ENCODE measurements around the gene GSPT2.
"Not testable (repeated sequence)": the region's sequence is repeated elsewhere in the genome, so short reads cannot be mapped to it uniquely, and the experiment has no call there.

GSPT2 gene

DNA sequence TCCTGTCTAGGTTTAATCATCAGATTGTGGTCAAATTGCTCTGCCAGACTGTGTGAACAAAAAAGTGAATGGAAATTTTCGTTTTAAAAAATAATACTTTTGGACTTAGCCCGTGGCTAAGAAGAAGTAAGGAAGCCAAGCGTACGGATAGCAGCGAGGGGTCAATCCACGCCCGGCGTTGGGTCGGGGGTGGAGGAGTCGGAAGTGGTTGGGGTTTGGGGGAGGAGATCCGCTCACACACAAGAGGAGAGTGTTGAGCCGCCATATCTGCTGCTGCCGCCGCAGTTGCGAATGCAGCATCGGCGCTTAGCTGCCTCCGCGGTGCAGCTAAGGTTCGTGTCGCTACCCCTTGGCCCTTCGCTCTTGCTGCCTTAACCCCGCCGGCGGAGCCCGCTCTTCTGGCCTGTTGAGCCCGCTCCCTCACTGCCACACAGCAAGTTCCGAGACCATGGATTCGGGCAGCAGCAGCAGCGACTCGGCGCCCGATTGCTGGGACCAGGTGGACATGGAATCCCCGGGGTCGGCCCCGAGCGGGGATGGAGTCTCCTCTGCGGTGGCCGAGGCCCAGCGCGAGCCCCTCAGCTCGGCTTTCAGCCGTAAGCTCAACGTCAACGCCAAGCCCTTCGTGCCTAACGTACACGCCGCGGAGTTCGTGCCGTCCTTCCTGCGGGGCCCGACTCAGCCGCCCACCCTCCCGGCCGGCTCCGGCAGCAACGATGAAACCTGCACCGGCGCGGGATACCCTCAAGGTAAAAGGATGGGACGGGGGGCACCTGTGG, at the start of gene GSPT2:
TSS of gene GSPT2 (plus strand) at position 264 of the 779 bp plus-strand sequence. CDS start at position 449, 185 bp downstream.
- in situ Hi-C loops (cut with MboI; ENCODE audit: low sequenced_read_pairs) = no loop called here

DNA sequence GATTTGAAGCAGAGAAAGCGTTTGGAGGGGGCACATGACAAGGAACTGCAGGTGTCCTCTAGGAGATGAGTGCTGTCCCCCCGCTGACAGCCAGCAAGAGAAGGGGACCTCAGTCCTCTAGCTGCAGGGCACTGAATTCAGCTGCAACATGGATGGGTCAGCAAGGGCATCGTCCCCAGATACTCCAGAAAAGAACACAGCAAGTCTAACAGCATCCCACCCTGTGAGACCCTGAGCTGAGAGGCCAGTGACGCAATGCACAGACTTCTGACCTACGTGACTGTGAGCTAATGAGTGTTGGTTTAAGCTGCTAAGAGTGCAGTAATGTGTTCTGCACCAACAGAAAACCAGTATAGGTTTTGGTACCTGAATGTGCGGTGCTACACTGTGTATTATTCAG, 49.0 kb upstream of the GSPT2 start:
- in situ Hi-C loops (cut with MboI; ENCODE audit: low sequenced_read_pairs) = no loop called here

DNA sequence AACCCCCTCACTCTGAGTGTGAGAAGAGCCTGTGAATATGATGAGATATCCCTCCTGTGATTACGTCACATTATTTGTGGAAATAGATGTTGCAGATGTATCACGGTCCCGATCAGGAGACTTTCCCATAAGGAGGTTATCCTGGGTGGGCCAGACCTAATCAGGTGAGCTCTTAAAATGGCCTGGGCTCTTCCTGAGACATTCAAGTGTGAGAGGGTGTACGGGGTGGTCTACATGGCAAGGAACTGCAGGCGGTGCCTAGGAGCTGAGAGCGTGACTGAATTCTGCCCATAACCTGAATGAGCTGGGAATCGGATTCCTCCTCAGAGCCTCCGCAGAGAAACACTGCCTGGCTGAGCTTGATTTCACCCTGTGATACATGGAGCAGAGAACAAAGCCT, 45.8 kb upstream of the GSPT2 start:
- in situ Hi-C loops (cut with MboI; ENCODE audit: low sequenced_read_pairs) = no loop called here

DNA sequence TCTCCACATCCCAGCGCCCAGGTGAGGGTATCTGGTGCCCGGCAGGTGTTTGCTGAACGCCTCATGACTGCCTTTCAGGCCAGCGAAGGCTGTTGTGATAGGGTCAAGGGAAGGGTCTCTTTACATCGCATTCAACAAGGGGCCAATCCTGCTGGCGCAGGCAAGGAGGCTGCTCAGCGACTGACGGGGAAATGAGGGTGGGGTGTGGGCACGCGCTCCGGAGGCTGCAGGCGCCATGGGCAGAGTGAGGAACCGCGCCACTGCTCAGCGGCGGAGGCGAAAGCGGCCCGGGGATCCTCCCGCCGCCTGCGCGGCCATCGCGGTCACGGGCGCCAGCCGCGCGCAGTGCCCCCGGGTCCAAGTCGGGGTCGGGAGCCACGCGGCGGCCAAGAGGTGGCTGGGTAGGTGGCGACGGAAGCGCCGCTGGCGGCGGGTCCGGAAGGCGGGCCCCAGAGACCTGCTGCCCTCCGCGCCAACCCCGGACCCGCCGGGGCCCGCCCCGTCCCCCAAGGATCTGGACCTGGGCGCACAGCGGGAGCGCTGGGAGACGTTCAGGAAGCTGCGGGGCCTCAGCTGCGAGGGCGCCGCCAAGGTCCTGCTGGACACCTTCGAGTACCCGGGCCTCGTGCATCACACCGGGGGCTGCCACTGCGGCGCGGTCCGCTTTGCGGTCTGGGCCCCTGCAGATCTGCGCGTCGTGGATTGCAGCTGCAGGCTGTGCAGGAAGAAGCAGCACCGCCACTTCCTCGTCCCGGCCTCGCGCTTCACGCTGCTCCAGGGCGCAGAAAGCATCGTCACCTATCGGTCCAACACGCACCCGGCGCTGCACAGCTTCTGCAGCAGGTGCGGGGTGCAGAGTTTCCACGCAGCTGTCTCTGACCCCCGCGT, 32.7 kb upstream of the GSPT2 start, which contains the start of gene CENPVL1:
TSS of gene CENPVL1 (plus strand) at position 236 of the 888 bp plus-strand sequence. CDS start at position 236, 0 bp downstream.
- in situ Hi-C loops (cut with MboI; ENCODE audit: low sequenced_read_pairs) = not testable (repeated sequence)

DNA sequence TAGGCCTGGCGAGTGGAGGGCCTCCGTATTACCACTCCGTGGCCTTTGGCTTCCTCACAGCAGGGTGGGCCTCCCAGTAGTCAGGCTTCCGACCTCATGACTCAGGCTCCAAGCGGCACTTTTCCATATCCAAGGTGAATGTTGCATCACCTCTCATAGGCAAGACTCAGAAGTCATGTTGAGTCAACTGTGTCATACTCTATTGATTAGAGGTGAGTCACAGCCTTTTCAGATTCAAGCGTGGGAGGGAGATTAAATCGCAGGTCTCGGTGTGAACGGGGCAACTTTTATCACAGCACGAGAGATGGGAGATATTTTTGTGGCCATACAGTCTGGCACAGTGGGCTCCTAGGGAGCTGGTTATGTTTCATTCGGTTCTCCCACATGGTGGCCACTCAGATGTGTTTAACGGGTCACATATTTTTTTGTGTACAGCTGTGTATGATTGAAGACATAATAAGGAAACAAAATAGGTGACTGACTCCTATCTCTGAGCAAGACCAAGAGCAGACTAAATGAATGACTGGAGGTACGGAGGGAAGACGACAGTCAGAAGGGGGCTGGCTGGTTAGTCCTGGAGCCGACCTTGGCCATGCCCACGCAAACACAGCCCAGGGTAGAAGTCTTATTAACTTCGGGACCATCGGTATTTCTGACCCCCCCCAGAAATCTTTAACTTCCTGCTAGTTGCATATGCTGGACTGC, 30.1 kb upstream of the GSPT2 start:
- in situ Hi-C loops (cut with MboI; ENCODE audit: low sequenced_read_pairs) = not testable (repeated sequence)

DNA sequence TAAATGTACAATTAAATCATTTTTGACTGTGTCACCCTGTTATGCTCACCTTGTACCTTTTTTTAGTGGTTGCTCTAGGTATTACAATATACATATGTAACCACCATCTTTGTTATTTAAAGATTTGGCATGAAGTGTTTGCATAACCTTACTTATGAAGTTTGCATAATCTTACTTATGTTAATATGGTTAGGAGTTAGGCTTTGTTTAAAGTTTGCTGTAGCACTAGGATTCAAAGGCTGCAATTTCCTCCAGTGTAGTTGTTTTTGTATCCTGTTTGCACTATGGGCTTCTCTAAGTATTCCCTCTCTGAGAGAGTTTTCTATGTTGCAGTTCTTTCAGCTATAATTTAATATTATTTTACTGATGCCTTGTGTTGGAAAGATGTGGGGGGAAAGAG, 15.0 kb upstream of the GSPT2 start:
- in situ Hi-C loops (cut with MboI; ENCODE audit: low sequenced_read_pairs) = no loop called here

DNA sequence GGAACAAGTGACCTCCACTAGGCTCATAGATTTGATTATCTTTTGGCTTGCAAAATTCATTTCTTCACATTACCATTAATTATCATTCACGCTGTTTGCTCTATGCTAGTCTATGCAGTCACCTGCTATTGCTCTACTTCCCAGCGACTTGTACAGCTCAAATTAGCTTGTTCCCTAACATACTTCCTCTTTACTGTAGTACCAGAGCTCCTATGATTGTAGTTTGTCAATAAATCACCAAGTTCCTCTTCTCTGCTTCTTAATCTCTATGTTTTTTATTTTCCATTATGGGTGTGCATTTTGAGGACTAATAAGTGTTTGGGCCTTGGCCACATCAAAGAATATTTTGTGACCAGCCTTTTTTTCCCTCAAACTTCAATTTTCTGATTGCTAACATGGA, 6.2 kb upstream of the GSPT2 start:
- in situ Hi-C loops (cut with MboI; ENCODE audit: low sequenced_read_pairs) = no loop called here

DNA sequence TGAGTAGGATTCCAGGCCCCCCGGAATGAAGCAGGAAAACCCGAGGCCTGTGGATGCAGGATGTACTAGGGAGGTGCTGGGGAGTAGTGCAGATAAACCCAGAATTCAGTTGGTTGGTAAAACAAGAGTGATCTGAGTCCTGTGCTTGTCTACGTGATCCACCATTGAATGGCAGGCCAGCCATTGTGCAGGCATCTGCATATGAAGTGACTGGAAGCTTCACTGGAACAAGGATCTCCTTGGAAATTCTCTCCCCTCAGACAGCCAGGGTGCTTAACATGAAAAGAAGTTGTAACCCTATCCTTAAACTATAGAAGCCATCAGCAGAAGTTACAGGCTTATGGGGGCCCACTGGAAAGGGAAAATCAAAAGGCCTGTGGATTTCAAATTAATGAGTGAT, 656 bp upstream of the GSPT2 start:
- in situ Hi-C loops (cut with MboI; ENCODE audit: low sequenced_read_pairs) = no loop called here

DNA sequence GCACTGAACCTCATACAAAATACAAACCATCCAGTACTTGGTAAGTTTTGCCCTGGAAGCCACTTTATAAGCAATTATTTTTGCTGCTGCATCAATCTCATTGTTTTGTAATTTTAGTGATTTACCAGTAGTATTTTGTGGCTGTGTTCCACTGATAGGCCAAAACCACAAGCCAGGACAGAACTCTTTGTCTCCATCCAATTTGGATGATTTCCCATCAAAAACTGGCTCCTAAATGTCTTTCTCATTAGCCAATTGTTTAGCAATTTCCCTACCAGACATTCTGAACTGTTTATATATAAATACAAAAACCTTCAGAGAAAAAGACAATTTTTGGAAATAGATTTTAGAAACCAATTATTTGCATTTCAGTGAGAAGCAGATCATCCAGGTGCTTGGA, 4.4 kb downstream of the GSPT2 start:
- in situ Hi-C loops (cut with MboI; ENCODE audit: low sequenced_read_pairs) = no loop called here

DNA sequence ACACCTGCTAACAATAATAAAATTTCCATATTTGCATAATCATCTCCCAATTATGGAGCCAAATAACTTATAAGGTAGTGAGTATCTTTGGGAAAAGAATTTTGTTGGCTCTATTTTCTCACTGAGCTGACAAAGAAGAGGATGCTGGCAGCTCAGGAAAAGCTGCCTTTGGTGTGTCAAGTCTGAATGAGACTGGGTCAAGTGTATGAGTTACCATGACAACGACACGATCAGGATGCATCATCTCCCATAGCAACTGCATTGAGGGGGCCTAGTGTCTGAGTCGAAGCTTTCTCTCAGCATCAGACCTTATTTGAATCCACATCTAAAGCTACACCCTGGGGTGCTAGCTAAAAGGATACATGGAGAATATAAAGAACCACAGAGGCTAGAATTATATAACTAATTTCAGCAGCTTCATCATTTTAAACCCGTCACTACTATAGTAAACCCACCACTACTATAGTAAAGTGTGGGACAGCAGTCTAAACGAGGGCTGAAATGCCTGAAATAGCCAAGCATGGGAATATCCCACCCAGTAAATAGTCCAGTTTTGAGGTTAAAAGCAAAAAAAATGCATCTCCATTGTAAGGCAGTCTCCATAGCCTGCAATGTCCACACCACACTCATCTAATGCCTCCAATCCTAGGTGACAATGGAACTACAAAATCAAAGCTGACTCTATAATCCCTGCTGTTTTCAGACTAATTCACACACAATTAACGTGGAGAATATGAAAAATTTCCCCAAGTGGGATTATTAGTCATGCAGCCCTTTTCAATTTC, 16.0 kb downstream of the GSPT2 start:
- in situ Hi-C loops (cut with MboI; ENCODE audit: low sequenced_read_pairs) = no loop called here

DNA sequence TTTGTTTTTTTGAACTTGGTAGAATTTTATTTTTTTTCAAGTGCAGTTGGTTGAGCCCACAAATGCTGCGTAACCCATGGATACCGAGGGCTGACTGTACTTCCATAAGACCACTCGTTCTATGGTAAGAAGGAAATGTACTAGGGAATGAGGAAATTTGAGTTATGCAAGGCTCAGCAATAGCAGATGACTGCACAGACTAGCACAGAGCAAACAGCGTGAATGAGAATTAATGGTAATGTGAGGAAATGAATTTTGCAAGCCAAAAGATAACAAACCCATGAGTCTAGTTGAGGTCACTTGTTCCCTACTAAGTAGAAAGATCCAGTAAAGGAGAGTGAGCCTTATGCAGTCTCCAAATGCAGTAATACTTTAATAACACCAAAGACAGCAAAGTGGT, 17.4 kb downstream of the GSPT2 start:
- in situ Hi-C loops (cut with MboI; ENCODE audit: low sequenced_read_pairs) = no loop called here

DNA sequence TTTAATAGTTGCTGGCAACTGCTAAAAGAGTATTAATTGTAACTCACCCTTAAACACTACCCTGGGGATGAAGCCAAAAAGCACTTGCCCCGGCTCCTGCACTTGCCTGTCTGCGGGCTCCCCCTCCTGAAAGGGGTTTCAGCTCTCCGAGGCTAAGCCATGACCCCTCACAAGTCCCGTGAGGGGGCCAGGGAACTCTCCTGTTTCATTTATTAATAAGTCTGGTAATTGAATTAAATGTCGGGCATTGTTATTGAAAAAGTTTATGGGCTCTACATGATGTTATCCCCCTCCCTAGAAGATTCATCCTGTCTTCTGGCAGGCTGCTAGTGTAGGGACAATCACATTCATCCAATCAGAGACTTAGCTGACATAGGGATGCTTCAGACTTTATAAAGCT, 23.3 kb downstream of the GSPT2 start:
- in situ Hi-C loops (cut with MboI; ENCODE audit: low sequenced_read_pairs) = no loop called here

DNA sequence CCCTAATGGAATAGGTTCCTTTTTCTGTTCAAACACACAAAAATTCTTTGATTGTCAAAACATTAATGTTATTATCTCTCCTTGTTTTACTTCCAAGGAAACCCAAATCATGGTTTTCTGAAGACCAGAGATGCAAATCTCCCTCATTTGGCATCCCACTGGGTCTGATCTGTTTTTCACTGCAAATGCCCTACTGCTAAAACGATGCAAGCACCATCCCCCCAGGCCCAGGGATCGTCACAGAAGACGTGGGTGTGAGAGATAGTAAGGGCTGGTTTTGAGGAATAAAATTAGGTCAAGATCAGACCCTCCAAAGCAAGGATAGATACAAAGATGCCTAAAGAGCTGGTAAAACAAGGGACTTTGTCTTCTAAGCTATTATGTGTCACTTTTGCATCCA, 33.6 kb downstream of the GSPT2 start:
- in situ Hi-C loops (cut with MboI; ENCODE audit: low sequenced_read_pairs) = no loop called here

DNA sequence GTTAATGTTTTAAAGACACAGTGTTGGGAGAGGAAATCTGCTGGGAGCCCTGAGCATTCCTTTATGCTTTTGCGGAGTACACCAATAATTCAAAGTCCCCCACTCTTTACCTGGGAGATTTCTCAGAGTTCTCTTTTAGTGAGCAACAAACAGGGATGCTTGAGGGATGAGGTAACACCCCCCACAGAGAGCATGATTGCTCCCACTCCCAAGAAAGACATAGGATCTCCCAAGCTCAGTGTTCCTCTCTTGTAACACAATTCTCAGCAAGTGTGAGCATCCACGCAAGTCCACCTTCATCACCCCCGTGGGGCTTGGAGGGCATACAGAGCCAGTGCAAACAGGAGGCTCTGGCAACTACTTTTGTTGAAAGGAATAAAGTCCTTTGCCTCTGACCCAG, 36.1 kb downstream of the GSPT2 start:
- in situ Hi-C loops (cut with MboI; ENCODE audit: low sequenced_read_pairs) = no loop called here

DNA sequence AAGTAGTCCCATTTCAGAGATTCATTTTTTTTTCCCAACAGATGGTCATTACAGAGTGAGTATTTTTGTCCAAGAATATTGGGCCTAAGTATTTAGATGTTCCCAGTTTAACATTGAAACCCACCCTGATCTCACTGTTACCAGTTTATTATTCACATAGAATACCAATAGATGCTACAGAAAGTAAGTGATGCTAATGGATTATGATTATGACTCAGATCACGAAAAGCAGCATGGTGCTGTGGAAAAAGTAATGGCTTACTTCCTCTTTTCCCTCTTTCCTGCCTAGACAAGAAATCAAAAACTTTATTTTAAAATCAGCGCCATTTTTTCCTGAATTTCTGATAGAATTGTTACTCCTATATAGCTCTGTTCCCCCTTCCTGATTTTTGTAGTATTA, 51.9 kb downstream of the GSPT2 start:
- in situ Hi-C loops (cut with MboI; ENCODE audit: low sequenced_read_pairs) = no loop called here

Measured in hTERT RPE-1 (cell line).